Measurements from ENCODE around the gene LMF1. TPM values are rescaled to one million over a fixed set of nuclear protein-coding genes. Genes with fewer than 3 reads are reported as not detected.

LMF1 gene
- total RNA-seq, 2 experiments from 2014 or later = 26.6 to 31.3 TPM

DNA sequence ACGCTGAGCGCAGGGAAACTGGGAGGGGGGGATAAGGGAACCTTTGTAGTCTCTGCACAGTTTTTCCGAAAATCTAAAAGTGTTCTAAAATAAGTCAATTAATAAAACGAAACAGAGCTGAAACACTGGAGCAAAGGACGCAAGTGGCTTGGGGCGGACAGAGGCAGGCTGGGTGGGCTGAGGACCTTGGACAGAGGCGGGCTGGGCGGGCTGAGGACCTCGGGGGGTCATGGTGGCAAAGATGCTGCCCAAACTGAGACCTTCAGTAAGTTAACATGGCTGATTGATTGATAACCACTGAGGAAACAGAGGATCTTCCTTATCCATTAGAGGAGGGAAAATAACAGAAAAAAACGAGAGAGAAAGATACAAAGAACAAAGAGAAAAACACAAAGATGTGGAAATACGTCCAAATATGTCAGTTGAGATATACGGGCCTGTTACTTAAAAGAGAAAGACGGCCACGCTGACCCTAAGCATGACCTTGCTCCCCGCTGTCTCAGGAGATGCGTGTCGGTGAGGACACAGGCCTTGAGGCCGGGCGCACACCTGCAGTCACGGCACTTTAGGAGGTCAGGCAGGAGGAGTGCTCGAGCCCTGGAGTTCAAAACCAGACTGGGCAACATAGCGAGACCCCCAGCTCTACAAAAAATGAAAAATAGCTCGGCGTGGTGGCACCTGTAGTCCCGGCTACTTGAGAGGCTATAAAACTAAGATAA is 94.1 kb downstream of the LMF1 start:
- H3K4me1 Mint-ChIP-seq = peaks cover 2% of the 10 kb centered on the region
- H3K36me3 Mint-ChIP-seq = no peaks in the 10 kb centered on the region
- H3K27me3 Mint-ChIP-seq = no peaks in the 10 kb centered on the region
- ATAC-seq (ENCODE audit: low read depth) = no peak
- POLR2A ChIA-PET = no interaction called here
- no peak for DNase-seq
- H3K9me3 Mint-ChIP-seq = no peaks in the 10 kb centered on the region
- H3K4me3 Mint-ChIP-seq = no peak overlapping the region
- H3K27ac Mint-ChIP-seq = no peak overlapping the region

- Mint-ChIP-seq H3K4me3 (no peak overlapping the region), H3K27me3 (no peaks in the 10 kb centered on the region)
- POLR2A ChIA-PET = no interaction called here
Observed at GRCh38 chr16:876041-876335, 94.8 kb downstream of the LMF1 start.

GRCh38 chr16:875182-876040 is 95.4 kb downstream of the LMF1 start:
- no peak overlapping the region for H3K27ac Mint-ChIP-seq
- H3K9me3 Mint-ChIP-seq = no peaks in the 10 kb centered on the region
- DNase-seq (no peak), ATAC-seq (ENCODE audit: low read depth) (no peak)
- POLR2A ChIA-PET = no interaction called here
- H3K27me3 Mint-ChIP-seq = no peaks in the 10 kb centered on the region
- peaks cover 2% of the 10 kb centered on the region for H3K4me1 Mint-ChIP-seq
- H3K4me3 Mint-ChIP-seq = no peak overlapping the region
- no peaks in the 10 kb centered on the region for H3K36me3 Mint-ChIP-seq

More at GRCh38 chr16:876041-876335, 94.8 kb downstream of the LMF1 start:
- Mint-ChIP-seq H3K4me1 (peaks cover 2% of the 10 kb centered on the region), H3K9me3 (no peaks in the 10 kb centered on the region), H3K27ac (no peak overlapping the region), H3K36me3 (no peaks in the 10 kb centered on the region)
- no peak for DNase-seq
- no peak for ATAC-seq (ENCODE audit: low read depth)

GRCh38 chr16:874366-875181 is 96.2 kb downstream of the LMF1 start:
- H3K9me3 Mint-ChIP-seq = no peaks in the 10 kb centered on the region
- POLR2A ChIA-PET = no interaction called here

DNA sequence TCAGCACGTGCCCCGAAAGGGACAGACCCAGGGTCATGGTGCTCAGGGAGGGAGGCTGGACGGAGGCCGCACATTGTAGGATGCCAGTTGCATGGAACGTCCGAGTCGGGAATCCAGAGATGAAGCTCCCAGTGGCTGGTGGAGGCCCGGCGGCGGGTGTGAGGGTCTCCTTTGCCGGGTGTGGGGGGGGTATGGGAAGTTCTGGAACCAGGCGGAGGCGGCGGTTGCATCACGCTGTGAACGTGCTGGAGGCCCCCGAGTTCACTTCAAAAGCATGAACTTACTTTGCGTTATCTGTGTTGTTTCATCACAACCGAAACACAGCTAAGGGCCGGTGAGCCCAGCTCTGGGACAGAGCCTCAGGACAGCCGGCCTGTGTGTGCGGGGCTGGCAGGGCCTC is 96.9 kb downstream of the LMF1 start:
- DNase-seq = no peak
- no peak for ATAC-seq (ENCODE audit: low read depth)
- Mint-ChIP-seq H3K27me3 (no peaks in the 10 kb centered on the region), H3K36me3 (no peaks in the 10 kb centered on the region), H3K27ac (no peak overlapping the region), H3K4me1 (peaks cover 2% of the 10 kb centered on the region), H3K9me3 (no peaks in the 10 kb centered on the region), H3K4me3 (no peak overlapping the region)
- POLR2A ChIA-PET = no interaction called here

More at GRCh38 chr16:874366-875181, 96.2 kb downstream of the LMF1 start:
- no peak for ATAC-seq (ENCODE audit: low read depth)
- Mint-ChIP-seq H3K27me3 (no peaks in the 10 kb centered on the region), H3K36me3 (no peaks in the 10 kb centered on the region), H3K4me1 (peaks cover 2% of the 10 kb centered on the region), H3K27ac (no peak overlapping the region), H3K4me3 (no peak overlapping the region)
- DNase-seq = no peak

DNA sequence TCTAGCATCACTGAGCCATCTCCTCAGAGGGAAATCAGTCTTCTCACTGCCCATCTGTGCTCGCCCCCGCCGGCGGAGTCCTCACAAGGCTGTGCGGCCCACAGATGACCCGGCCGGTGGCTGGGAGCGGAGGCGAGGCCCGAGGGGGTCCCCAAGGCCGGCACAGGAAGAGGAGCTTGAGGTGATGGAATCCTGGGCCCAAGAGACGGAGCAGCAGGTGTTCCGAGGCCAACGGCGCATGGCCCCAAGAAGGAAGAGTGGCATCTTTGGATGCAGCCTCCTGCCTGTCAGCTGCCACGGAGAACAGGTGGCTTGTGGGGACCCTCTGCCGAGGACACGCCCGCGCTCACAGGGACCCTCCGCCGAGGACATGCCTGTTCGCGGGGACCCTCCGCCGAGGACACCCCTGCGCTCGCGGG is 97.5 kb downstream of the LMF1 start:
- Mint-ChIP-seq H3K9me3 (no peaks in the 10 kb centered on the region), H3K4me3 (no peak overlapping the region), H3K36me3 (no peaks in the 10 kb centered on the region), H3K27me3 (no peaks in the 10 kb centered on the region), H3K27ac (no peak overlapping the region), H3K4me1 (peaks cover 2% of the 10 kb centered on the region)
- no peak for DNase-seq
- POLR2A ChIA-PET = no interaction called here
- ATAC-seq (ENCODE audit: low read depth) = no peak

GRCh38 chr16:872436-873242 is 98.1 kb downstream of the LMF1 start:
- DNase-seq (no peak), ATAC-seq (ENCODE audit: low read depth) (no peak)
- POLR2A ChIA-PET = no interaction called here
- Mint-ChIP-seq H3K9me3 (no peaks in the 10 kb centered on the region), H3K27ac (no peak overlapping the region), H3K27me3 (no peaks in the 10 kb centered on the region), H3K4me3 (no peak overlapping the region), H3K36me3 (no peaks in the 10 kb centered on the region), H3K4me1 (peaks cover 2% of the 10 kb centered on the region)

DNA sequence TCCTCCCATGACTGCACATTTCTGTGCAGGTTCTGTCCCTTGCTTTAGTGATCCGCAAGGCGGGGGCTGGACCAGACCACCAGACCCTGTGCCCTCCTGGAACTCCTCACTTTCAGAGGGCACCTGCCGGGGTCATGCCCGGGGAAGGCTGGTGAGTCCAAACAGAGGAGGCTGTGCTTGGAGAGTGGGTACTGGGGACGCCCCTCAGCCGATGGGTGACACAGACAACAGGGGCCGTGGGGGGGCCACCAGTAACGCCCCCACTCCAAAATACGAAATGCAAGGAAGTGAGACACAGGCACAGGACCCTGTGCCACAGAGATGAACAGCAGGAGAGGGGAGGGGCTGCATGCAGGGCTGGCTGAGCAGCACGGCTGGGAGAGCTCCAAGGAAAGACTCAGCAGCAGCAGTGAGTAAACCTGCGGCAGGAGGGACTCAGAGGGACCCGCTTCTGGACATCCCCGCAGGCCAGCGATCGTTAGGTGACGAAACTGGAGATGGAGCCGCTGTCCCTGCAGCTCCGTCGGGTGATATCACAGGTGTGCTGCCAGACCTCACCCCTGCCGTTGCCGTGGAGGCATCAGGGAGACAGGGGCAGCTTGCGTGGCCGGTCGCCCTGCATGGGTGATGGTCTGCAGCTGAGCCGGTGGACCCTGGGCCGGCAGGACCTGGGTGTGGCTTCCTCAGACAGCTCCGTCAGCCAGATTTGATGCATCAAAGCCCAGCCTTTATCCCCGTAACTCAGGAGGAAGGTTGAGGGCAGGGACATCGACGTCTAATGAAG is 99.0 kb downstream of the LMF1 start:
- Mint-ChIP-seq H3K36me3 (no peaks in the 10 kb centered on the region), H3K4me1 (no peaks in the 10 kb centered on the region), H3K27ac (no peak overlapping the region), H3K9me3 (no peaks in the 10 kb centered on the region), H3K27me3 (no peaks in the 10 kb centered on the region), H3K4me3 (no peak overlapping the region)
- DNase-seq (no peak), ATAC-seq (ENCODE audit: low read depth) (no peak)
- POLR2A ChIA-PET = no interaction called here

GRCh38 chr16:870856-871561 is 99.8 kb downstream of the LMF1 start:
- H3K9me3 Mint-ChIP-seq = no peaks in the 10 kb centered on the region
- POLR2A ChIA-PET = no interaction called here
- no peak for ATAC-seq (ENCODE audit: low read depth)
- no peaks in the 10 kb centered on the region for H3K27me3 Mint-ChIP-seq
- H3K27ac Mint-ChIP-seq = no peak overlapping the region
- no peak overlapping the region for H3K4me3 Mint-ChIP-seq
- H3K36me3 Mint-ChIP-seq = no peaks in the 10 kb centered on the region
- no peaks in the 10 kb centered on the region for H3K4me1 Mint-ChIP-seq
- no peak for DNase-seq

- Mint-ChIP-seq H3K27ac (no peak overlapping the region), H3K4me3 (no peak overlapping the region), H3K4me1 (no peaks in the 10 kb centered on the region), H3K9me3 (peaks cover 2% of the 10 kb centered on the region), H3K36me3 (no peaks in the 10 kb centered on the region), H3K27me3 (no peaks in the 10 kb centered on the region)
- DNase-seq = no peak
- POLR2A ChIA-PET = no interaction called here
- no peak for ATAC-seq (ENCODE audit: low read depth)
Observed at GRCh38 chr16:869823-870641, 100.8 kb downstream of the LMF1 start.

GRCh38 chr16:868846-869822 is 101.7 kb downstream of the LMF1 start:
- Mint-ChIP-seq H3K4me3 (no peak overlapping the region), H3K27me3 (no peaks in the 10 kb centered on the region), H3K27ac (no peak overlapping the region), H3K36me3 (no peaks in the 10 kb centered on the region), H3K9me3 (peaks cover 5% of the 10 kb centered on the region), H3K4me1 (no peaks in the 10 kb centered on the region)
- POLR2A ChIA-PET = no interaction called here
- DNase-seq = no peak
- no peak for ATAC-seq (ENCODE audit: low read depth)

Measured in activated naive CD8-positive, alpha-beta T cell treated with anti-CD3 and anti-CD28 coated beads, Interleukin-2, amount 10 ng/mL, durations not matched to agents 7 days and 5 days (primary cell).